Jurkat, Clone E6-1 (cell line): ENCODE data around the gene SPTLC3.

ENCODE experiments used
- DNase-seq: peaks from one replicate; pipeline ENCODE4 v3.0.0-alpha.2; 2011; ENCODE audit warnings: low read depth, low spot score
- H3K4me3 ChIP-seq: 2 replicates; pipeline ENCODE4 v1.5.1; 2011; ENCODE audit warnings: mild to moderate bottlenecking, low read length, control low read depth, moderate library complexity

The SPTLC3 gene

DNA sequence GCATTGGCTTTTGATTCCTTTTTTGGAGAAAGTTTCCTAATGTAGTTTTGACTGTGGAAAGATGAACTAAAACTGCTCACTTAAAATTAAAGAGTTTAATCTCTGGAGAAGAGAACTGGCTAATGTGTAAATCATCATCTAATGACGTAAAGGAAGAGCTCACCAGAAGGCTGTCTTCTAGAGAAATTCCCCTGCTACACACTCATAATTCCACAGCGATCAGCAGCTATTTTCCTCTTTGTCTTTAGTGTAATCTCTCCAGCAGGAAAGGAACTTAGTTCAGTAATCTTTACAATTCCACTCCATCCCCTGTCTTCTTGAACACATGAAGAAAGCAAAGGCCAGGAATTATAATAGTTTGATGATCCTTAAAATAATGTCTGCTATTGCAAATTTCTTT, 15.8 kb downstream of the SPTLC3 start:
- no peak overlapping the region for H3K4me3 ChIP-seq
- DNase-seq, result no peak

- H3K4me3 ChIP-seq, result no peak overlapping the region
These were observed 16.4 kb downstream of the SPTLC3 start for GRCh38 chr20:13025181-13025580.

DNA sequence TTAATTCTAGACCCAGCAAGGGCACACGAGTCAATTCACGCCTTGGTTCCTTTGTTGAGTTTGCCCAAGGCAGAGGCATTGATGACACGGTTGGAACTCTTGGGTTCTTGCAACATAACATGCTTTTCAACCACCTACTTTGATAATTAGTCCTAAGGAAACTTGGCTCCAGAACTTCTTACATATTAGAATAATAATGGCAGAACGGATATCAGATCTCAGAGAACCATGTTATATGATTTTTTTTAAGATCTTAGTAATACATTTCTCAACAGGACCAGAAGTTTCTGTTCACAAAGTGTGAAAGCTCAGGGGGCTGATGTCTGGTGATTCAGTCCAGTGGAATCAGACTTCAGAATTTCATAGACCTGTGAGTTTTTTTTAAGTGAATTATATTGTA, 19.2 kb downstream of the SPTLC3 start:
- no peak for DNase-seq
- no peak overlapping the region for H3K4me3 ChIP-seq

More at GRCh38 chr20:13025181-13025580, 16.4 kb downstream of the SPTLC3 start:
- no peak for DNase-seq

DNA sequence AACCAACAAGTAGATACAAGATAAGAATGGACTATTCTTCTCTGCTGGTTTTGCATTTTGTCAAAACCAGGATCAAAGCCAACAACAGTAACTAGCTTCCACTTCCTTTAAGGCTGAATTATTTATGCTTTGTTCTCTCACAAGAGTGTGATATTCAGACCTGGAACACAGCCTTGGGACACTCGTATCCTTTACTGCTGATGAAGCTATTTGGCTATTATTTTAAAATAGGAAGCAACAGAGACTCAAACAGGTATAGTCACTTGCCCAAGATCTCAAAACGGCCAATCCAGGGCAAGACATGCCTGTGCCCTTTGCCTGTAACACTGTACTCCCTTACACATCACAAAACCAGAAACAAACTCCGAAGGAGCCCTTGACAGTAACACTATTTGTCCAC, 19.9 kb downstream of the SPTLC3 start:
- H3K4me3 ChIP-seq, result no peak overlapping the region
- DNase-seq, result no peak

DNA sequence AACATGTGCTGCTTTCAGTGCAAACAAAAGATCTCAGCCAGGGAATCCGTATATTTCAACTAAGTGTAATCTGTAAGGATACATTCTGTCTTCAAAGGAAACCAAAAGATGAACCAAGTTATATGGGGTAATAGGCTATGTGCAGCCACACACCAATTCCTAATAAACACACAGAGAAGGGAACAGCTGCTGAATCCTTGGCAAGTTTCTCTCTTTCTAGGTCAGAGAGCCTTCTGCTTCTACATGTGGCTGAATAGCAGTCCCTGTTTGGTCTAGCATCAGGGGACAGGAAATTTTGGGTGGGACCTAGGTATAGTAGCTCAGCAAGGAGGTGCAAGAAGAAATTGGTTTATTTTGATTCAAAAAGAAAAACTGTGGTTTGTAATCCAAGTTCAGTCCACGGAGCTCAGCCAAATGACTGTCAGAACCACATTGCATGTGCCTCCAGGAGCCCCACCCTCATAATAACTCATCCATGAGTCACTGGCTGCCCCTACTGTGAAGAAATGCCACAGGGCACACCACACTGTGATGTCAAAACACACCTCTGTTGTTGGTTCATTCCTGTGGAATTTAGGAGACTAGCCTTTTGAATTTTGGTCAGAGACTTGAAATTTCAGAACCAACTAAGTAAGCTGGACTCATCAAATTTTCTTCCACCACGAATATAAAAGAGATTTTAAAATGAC, 21.1 kb downstream of the SPTLC3 start:
- DNase-seq, result no peak
- H3K4me3 ChIP-seq, result no peak overlapping the region

GRCh38 chr20:13031751-13032150, 23.0 kb downstream of the SPTLC3 start:
- DNase-seq, result no peak
- no peak overlapping the region for H3K4me3 ChIP-seq

- no peak for DNase-seq
- no peak overlapping the region for H3K4me3 ChIP-seq
These were observed 25.3 kb downstream of the SPTLC3 start for GRCh38 chr20:13034115-13034514.

GRCh38 chr20:13034936-13035335, 26.2 kb downstream of the SPTLC3 start:
- H3K4me3 ChIP-seq, result no peak overlapping the region
- DNase-seq, result no peak

DNA sequence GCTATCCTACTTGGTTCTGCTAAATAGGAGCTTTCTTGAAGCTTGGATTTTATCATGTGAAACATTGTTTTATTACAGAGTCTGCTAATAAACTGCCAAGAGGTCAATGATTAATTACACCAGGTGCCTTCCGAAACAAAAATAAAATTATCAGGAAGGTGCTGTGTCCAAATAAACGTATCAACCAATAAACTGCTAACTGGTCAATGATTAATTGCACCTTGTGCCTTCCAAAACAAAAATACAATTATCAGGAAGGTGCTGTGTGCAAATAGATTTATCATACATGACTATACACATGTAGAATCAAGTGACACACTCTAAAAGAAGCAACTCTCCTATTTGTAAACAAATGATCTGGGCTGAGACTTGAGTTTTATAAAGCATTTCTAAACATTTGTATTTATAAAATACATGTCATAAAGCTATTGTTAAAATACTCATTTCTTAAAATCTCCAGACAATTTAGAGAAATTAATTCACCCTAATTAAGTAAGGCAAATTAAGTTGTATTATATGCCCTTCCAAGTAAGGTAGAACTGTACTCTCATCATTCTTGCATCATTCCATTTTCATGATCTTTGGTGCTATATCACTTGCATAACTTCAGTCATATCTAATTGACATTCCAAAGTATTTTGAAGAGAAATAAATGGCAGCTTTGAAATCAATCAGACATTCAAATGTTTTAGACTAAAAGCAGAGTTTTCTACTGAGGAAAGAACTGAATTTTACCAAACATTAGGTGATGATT, 26.8 kb downstream of the SPTLC3 start:
- no peak overlapping the region for H3K4me3 ChIP-seq
- no peak for DNase-seq

GRCh38 chr20:13037727-13038126, 29.0 kb downstream of the SPTLC3 start:
- DNase-seq, result no peak
- H3K4me3 ChIP-seq, result no peak overlapping the region

- H3K4me3 ChIP-seq, result no peak overlapping the region
- DNase-seq, result no peak
These were observed 33.0 kb downstream of the SPTLC3 start for GRCh38 chr20:13041574-13042457.

DNA sequence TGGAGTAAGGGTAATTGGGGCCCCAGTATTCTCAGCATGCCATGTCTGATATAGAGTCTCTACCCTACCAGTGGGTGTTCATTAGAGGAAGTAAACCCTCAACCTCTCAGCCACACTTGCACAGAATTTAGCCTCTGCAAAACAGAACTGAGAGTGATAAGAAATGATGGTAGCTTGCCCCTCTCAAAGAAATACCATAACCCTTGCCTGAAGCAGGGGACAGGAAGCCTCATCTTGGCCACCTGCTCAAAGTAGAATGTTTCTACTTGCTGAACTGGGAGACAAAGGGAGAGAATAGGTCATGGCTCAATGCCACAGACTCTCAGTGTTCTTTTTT, 33.7 kb downstream of the SPTLC3 start:
- H3K4me3 ChIP-seq, result no peak overlapping the region
- DNase-seq, result no peak

GRCh38 chr20:13046409-13046808, 37.6 kb downstream of the SPTLC3 start:
- no peak overlapping the region for H3K4me3 ChIP-seq
- DNase-seq, result no peak

DNA sequence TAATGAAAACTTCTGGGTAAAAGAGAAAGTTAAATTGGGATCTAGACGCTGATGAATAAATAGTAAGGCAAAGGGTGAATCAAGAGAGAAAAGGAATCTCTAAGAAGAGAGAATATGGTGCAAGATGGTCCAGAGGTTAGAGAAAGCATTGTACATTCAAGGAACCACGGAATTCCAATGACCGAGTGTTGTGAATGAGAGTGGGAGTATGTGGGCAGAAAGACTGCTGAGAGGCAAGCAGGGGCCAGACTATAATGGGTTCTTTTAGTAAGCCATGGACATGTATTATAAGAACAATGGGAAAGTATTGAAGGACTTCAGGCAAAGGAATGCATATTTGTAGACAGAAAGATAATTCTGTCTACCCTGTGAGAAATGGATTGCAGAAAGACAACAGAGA, 45.2 kb downstream of the SPTLC3 start:
- H3K4me3 ChIP-seq, result no peak overlapping the region
- DNase-seq, result no peak

DNA sequence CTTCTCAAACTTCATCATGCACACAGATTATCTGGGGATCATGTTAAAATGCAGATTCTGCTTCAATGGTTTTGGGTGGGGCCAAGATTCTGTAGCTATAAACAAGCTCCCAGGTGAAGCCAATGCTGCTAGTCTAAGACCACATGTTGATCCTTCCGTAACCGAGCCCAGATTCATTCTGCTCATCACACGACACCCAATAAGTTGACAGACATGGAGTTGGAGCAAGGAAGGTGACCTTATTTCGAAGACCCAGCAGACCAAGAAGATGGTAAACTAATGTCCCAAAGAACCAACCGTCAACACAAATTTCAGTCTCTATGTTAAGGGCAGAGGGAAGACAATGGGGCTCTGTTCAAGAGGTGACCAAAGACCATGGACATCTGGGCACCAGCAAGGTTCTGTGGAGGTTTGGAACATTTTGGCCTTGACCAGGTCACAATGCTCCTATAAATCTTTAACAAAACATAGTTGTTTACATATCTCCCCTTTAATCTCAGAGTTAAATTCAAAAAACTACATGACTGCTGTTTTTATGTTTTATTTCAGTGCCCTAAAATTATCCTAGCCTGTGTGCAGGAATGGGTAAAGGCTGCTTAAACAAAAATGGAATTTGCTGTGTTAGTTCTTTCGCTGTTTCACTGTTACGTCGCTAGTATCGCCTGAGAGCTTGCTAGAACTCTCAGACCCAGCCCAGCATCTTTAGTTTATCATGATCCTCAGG, 50.1 kb downstream of the SPTLC3 start:
- DNase-seq, result no peak
- H3K4me3 ChIP-seq, result no peak overlapping the region

DNA sequence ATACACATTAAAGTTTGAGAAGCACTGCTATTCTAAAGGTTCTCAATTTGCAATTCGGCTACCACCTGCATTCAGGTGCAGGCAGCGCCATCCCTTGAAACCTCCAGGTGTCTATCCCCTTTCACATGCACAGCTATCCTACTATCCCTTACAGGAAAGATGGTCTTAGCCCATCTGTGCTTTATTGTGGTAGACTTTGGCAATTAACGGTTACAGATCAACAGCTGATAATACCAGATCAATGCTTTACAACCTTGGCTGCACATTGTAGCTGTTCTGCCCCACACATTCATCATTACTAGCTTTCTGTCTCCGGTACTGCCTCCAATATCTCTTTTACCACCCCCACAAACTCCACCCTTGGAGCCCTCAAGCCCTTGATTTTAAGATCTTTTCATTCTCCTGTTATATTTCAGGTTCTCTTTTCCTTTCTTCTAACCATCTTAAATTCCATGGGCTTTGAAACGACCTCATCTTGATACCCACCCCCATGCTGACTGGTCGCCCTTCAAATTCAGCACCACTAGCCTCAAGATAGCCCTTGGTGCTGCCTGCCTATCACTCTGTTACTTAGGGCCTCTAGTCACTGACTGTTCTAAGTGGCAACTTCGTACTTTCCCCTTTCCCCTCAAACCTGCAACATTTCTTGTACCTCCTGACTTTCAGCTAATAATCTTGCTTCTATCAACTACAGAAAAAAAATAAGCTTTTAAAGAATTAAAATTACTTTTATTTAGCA, 50.8 kb downstream of the SPTLC3 start:
- DNase-seq, result no peak

DNA sequence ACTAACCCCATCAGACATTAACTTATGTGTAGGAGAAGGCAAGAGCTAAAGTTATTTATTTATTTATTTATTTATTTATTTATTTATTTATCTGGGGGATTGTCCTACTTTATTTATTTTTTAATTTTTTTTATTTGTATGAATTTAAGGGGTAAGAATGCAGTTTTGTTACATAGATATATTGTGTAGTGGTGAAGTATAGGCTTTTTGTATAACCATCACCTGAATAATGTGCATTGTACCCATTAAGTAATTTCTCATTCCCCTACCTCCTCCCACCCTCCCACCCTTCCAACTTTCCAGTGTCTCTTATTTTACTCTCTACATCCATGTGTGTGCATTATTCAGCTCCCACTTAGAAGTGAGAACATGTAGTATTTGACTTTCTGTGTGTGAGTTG, 51.6 kb downstream of the SPTLC3 start:
- no peak for DNase-seq
- H3K4me3 ChIP-seq, result no peak overlapping the region

More for the DNA sequence above, 50.8 kb downstream of the SPTLC3 start:
- H3K4me3 ChIP-seq, result no peak overlapping the region

GRCh38 chr20:13061381-13061780, 52.6 kb downstream of the SPTLC3 start:
- no peak for DNase-seq
- H3K4me3 ChIP-seq, result no peak overlapping the region

GRCh38 chr20:13062789-13063188, 54.0 kb downstream of the SPTLC3 start:
- no peak overlapping the region for H3K4me3 ChIP-seq
- DNase-seq, result no peak
